ENCODE measurements around the gene COA8.

COA8 gene

GRCh38 chr14:103540821-103541708 is 21.7 kb upstream of the COA8 start:
- H3K4me3 ChIP-seq (ENCODE audit: low read length), result no peak overlapping the region
- DNase-seq (ENCODE audit: low read depth), result peak; percentile 45
- TF ChIP-seq CTCF (IDR thresholded peaks at IDR 0.05; ENCODE audit: insufficient read depth, low read depth, low read length, missing control alignments), result no peak

GRCh38 chr14:103541709-103542604 is 20.8 kb upstream of the COA8 start:
- H3K4me3 ChIP-seq (ENCODE audit: low read length), result no peak overlapping the region
- no peak for DNase-seq (ENCODE audit: low read depth)
- no peak for TF ChIP-seq CTCF (IDR thresholded peaks at IDR 0.05; ENCODE audit: insufficient read depth, low read depth, low read length, missing control alignments)

DNA sequence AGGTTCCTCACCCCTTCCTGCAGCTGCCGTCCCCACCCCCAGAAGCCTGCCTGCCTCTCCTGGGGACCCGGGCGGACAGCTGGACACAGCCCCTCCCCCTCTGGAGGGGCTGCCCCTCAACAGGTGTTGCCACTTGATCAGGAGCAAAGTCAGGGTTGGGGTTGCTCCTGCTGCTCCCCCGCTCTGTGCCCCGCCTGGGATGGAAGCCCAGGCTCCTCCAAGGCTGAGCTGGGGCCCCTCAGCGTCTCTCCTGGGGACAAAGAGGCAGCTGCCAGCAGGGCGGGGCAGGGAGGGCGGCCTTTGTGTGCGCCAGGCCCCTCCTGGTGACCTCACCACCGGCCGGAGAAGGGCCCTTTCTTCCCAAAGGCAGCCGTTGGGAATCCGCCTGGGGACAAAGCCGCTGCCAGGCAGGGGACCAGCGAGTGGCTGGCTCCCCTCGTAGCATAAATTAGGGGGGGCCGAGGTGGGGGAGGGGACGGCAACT is 20.1 kb upstream of the COA8 start:
- no peak for DNase-seq (ENCODE audit: low read depth)
- no peak overlapping the region for H3K4me3 ChIP-seq (ENCODE audit: low read length)
- TF ChIP-seq CTCF (IDR thresholded peaks at IDR 0.05; ENCODE audit: insufficient read depth, low read depth, low read length, missing control alignments), result no peak

DNA sequence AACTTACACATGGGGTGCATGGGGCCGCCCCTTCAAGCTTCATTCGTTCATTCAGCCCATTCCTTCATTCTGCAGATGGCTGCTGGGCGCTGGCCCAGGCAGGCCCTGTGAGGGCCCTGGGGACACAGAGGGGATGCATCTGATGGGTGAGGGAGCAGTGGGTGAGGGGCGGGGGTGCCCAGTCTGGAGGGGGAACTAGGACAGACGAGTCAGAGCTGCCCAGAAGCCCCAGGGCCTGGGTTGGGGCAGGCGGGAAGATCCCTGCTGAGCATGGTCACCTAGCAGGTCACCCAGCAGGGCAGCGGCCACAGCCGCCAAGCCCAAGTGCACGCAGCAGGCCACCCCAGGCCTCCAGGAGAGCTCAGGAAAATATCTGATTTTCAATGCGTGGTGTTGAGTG is 19.6 kb upstream of the COA8 start:
- DNase-seq (ENCODE audit: low read depth), result no peak
- TF ChIP-seq CTCF (IDR thresholded peaks at IDR 0.05; ENCODE audit: insufficient read depth, low read depth, low read length, missing control alignments), result no peak
- H3K4me3 ChIP-seq (ENCODE audit: low read length), result no peak overlapping the region

GRCh38 chr14:103543721-103544387 is 18.9 kb upstream of the COA8 start:
- H3K4me3 ChIP-seq (ENCODE audit: low read length), result no peak overlapping the region
- no peak for DNase-seq (ENCODE audit: low read depth)
- no peak for TF ChIP-seq CTCF (IDR thresholded peaks at IDR 0.05; ENCODE audit: insufficient read depth, low read depth, low read length, missing control alignments)

DNA sequence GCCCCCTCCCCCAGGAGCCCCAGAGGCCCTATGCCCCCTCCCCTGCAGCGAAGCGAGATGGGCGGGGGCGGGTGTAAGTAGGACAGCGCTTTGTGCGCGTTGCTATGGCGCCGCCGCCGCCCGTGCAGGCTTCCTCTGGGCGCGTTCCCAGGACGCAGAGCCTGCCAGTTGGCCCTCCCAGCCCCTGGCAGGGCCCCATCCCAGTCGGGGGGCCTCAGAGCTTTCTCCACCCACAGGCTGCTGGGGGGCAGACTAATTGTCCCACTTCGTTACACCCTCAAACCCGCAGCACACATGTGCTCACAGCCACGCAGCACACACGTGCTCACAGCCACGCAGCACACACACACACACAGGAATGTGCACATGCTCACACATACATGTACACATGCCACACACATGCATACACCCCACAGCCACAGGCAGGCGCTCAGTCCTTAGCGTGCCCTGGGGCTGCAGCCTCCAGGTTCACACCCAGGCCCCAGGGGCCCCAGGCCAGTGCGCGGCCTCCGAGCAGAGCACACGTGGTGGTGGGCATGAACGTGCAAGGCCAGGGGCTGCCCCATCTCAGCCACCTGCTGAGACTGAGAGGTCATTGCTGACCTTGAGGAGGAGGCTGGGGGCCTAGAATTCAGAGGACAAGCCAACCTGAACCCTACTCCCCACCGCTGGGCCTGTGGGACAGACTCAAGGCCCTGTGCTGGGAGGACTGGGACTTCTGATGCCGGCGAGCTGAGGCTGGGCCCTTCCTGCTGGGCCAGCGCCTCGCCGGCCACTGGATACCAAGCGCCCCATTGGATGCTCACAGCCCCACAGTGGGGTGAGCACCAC is 18.2 kb upstream of the COA8 start:
- TF ChIP-seq CTCF (IDR thresholded peaks at IDR 0.05; ENCODE audit: insufficient read depth, low read depth, low read length, missing control alignments), result no peak
- DNase-seq (ENCODE audit: low read depth), result no peak
- H3K4me3 ChIP-seq (ENCODE audit: low read length), result no peak overlapping the region
